Activated CD4-positive, alpha-beta T cell treated with anti-CD3 and anti-CD28 coated beads, Interleukin-2, amount 50 U/mL, for 24 hours (primary cell): ENCODE measurements around the gene TTLL10.

Experiments
- DNase-seq, 2 donors: peaks; one replicate each; pipeline ENCODE4 v3.0.0-alpha.2; 2020; ENCODE audit warnings: low read depth in 1 of 2, low spot score in 1 of 2

Gene TTLL10

GRCh38 chr1:1218524-1219200 is 45.0 kb downstream of the TTLL10 start:
- DNase-seq, result no peak

GRCh38 chr1:1219341-1219740 is 45.7 kb downstream of the TTLL10 start:
- peak in 1 of 2 donors; percentile 41 for DNase-seq

GRCh38 chr1:1220197-1220596 is 46.5 kb downstream of the TTLL10 start:
- no peak for DNase-seq

GRCh38 chr1:1221887-1222574 is 48.4 kb downstream of the TTLL10 start:
- DNase-seq, result no peak

- DNase-seq, result no peak
Observed at GRCh38 chr1:1222575-1223225, 49.0 kb downstream of the TTLL10 start.

- DNase-seq, result no peak
Observed at GRCh38 chr1:1223321-1223720, 49.6 kb downstream of the TTLL10 start.

GRCh38 chr1:1223891-1224290 is 50.2 kb downstream of the TTLL10 start:
- no peak for DNase-seq

- no peak for DNase-seq
Observed at GRCh38 chr1:1225238-1225845, 51.7 kb downstream of the TTLL10 start.

GRCh38 chr1:1225913-1226312 is 52.2 kb downstream of the TTLL10 start:
- no peak for DNase-seq

- no peak for DNase-seq
Observed at GRCh38 chr1:1226566-1227362, 53.1 kb downstream of the TTLL10 start.

- DNase-seq, result no peak
Observed at GRCh38 chr1:1227386-1227785, 53.7 kb downstream of the TTLL10 start.

GRCh38 chr1:1228187-1228586 is 54.5 kb downstream of the TTLL10 start:
- DNase-seq, result no peak

- no peak for DNase-seq
Observed at GRCh38 chr1:1228596-1229321, 55.1 kb downstream of the TTLL10 start.

GRCh38 chr1:1229770-1230169 is 56.1 kb downstream of the TTLL10 start:
- DNase-seq, result no peak

- no peak for DNase-seq
Observed at GRCh38 chr1:1230656-1231399, 57.1 kb downstream of the TTLL10 start.

- peak; percentile 88 to 94 for DNase-seq
Observed at GRCh38 chr1:1231400-1232207, 57.9 kb downstream of the TTLL10 start, which contains the start of gene SDF4. SDF4 (minus strand) TSS chr1:1232001; CDS start chr1:1228772, 3,229 bp downstream.

- DNase-seq, result no peak
Observed at GRCh38 chr1:1232208-1232795, 58.6 kb downstream of the TTLL10 start, which contains the start of gene B3GALT6. B3GALT6 (plus strand) TSS chr1:1232237; CDS start chr1:1232279, 42 bp downstream.
